ENCODE measurements around the gene FHIT. TPM values are rescaled to one million over a fixed set of nuclear protein-coding genes. Genes with fewer than 3 reads are reported as not detected.

The FHIT gene
- total RNA-seq, 1 donor from 2014 or later = 11.5 TPM

- Histone ChIP-seq H3K36me3 (ENCODE audit: control insufficient read depth, insufficient read depth, low read length) (no peaks in the 10 kb centered on the region), H3K4me3 (ENCODE audit: low read depth, low read length) (no peak overlapping the region), H3K27me3 (ENCODE audit: control insufficient read depth, insufficient read depth, low read length) (no peaks in the 10 kb centered on the region)
- no peak for TF ChIP-seq CTCF (IDR thresholded peaks at IDR 0.05; ENCODE audit: insufficient read depth, low read length, poor library complexity, severe bottlenecking)
- no peak for DNase-seq (ENCODE audit: low read depth)
Observed at GRCh38 chr3:59790241-59790640, 1461.0 kb downstream of the FHIT start.

GRCh38 chr3:59788801-59789200, 1462.5 kb downstream of the FHIT start:
- no peak for TF ChIP-seq CTCF (IDR thresholded peaks at IDR 0.05; ENCODE audit: insufficient read depth, low read length, poor library complexity, severe bottlenecking)
- H3K36me3 ChIP-seq (ENCODE audit: control insufficient read depth, insufficient read depth, low read length) = no peaks in the 10 kb centered on the region
- no peak overlapping the region for H3K4me3 ChIP-seq (ENCODE audit: low read depth, low read length)
- no peak for DNase-seq (ENCODE audit: low read depth)
- no peaks in the 10 kb centered on the region for H3K27me3 ChIP-seq (ENCODE audit: control insufficient read depth, insufficient read depth, low read length)

- TF ChIP-seq CTCF (IDR thresholded peaks at IDR 0.05; ENCODE audit: insufficient read depth, low read length, poor library complexity, severe bottlenecking) = no peak
- Histone ChIP-seq H3K4me3 (ENCODE audit: low read depth, low read length) (no peak overlapping the region), H3K27me3 (ENCODE audit: control insufficient read depth, insufficient read depth, low read length) (no peaks in the 10 kb centered on the region), H3K36me3 (ENCODE audit: control insufficient read depth, insufficient read depth, low read length) (no peaks in the 10 kb centered on the region)
- no peak for DNase-seq (ENCODE audit: low read depth)
Observed at GRCh38 chr3:59788133-59788532, 1463.1 kb downstream of the FHIT start.

GRCh38 chr3:59786374-59786773, 1464.9 kb downstream of the FHIT start:
- TF ChIP-seq CTCF (IDR thresholded peaks at IDR 0.05; ENCODE audit: insufficient read depth, low read length, poor library complexity, severe bottlenecking) = no peak
- no peak for DNase-seq (ENCODE audit: low read depth)
- Histone ChIP-seq H3K4me3 (ENCODE audit: low read depth, low read length) (no peak overlapping the region), H3K36me3 (ENCODE audit: control insufficient read depth, insufficient read depth, low read length) (no peaks in the 10 kb centered on the region), H3K27me3 (ENCODE audit: control insufficient read depth, insufficient read depth, low read length) (no peaks in the 10 kb centered on the region)

- Histone ChIP-seq H3K27me3 (ENCODE audit: control insufficient read depth, insufficient read depth, low read length) (no peaks in the 10 kb centered on the region), H3K4me3 (ENCODE audit: low read depth, low read length) (no peak overlapping the region), H3K36me3 (ENCODE audit: control insufficient read depth, insufficient read depth, low read length) (no peaks in the 10 kb centered on the region)
- no peak for DNase-seq (ENCODE audit: low read depth)
- TF ChIP-seq CTCF (IDR thresholded peaks at IDR 0.05; ENCODE audit: insufficient read depth, low read length, poor library complexity, severe bottlenecking) = no peak
Observed at GRCh38 chr3:59784164-59784563, 1467.1 kb downstream of the FHIT start.

- Histone ChIP-seq H3K27me3 (ENCODE audit: control insufficient read depth, insufficient read depth, low read length) (no peaks in the 10 kb centered on the region), H3K4me3 (ENCODE audit: low read depth, low read length) (no peak overlapping the region), H3K36me3 (ENCODE audit: control insufficient read depth, insufficient read depth, low read length) (no peaks in the 10 kb centered on the region)
- DNase-seq (ENCODE audit: low read depth) = no peak
- no peak for TF ChIP-seq CTCF (IDR thresholded peaks at IDR 0.05; ENCODE audit: insufficient read depth, low read length, poor library complexity, severe bottlenecking)
Observed at GRCh38 chr3:59783468-59783988, 1467.7 kb downstream of the FHIT start.

All from kidney epithelial cell (primary cell).